GM04504 (cell line): ENCODE data around the gene DPP6.
"Not testable (repeated sequence)": the region's sequence is repeated elsewhere in the genome, so short reads cannot be mapped to it uniquely, and the experiment has no call there.

Experiments
- DNase-seq: peaks from one replicate; pipeline ENCODE4 v3.0.0-alpha.2; 2012; ENCODE audit warnings: low read depth

DPP6 gene

DNA sequence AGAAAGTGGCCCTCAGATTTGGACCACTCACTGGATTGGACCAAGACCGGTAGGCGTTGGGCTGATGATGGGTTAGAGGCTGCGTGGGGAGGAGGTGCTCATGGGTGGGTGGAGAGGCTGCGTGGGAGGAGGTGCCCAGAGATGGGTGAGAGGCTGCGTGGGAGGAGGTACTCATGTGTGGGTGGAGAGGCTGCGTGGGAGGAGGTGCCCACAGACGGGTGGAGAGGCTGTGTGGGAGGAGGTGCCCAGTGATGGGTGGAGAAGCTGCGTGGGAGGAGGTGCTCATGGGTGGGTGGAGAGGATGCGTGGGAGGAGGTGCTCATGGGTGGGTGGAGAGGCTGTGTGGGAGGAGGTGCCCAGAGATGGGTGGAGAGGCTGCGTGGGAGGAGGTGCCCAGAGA is 604.4 kb downstream of the DPP6 start:
- DNase-seq: no peak

DNA sequence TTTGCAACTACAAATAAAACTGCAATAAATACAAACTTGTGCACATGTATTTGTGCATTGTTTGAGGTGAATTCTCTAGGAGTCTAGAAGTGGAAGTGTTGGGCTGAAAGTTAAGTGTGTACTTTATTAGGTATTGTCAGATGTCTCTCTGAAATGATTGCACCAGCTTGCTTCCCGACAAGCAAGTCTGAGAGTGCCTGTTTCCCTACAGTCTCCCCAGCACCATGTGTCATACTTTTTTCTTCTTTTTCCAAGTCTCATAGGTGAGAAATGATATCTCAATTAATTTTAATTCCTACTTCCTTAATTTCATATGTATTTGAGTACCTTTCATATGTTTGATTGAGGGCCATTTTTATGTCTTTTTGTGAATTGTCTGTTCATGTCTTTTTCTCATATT is 614.6 kb downstream of the DPP6 start:
- DNase-seq: no peak

DNA sequence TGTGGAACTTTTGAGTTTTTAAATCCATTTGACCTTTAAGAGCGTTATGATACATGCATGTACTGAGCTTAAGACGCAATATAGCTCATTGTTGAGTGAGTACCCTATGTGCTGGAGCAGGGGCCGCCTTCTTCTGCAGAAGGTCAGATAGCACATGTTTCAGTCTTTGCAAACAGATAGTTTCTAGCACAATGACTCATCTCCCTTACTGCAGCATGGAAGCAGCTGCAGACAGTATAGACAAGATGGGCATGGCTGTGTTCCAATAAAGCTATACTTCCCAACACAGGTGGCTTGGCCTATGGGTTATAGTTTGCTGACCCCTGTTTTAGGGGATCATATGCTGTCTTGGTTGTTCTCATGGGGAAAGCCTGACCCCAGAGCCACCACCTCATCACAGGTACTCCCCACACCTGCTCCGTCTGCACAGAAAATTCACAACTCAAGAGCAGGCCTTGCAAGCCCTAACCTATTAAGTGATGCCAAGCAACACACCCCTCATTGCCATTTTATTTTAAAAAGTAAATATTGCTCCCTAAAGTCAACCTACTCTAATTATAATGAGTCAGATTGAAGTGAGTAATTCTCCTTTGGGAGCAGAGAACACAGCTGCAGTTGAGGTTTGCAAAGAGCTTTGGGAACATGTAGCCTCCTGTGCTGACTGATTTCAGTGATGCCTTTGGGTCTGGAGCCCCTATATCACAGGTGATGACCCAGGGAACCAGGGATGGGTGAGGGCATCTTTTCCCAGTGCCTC is 620.6 kb downstream of the DPP6 start:
- DNase-seq: no peak

DNA sequence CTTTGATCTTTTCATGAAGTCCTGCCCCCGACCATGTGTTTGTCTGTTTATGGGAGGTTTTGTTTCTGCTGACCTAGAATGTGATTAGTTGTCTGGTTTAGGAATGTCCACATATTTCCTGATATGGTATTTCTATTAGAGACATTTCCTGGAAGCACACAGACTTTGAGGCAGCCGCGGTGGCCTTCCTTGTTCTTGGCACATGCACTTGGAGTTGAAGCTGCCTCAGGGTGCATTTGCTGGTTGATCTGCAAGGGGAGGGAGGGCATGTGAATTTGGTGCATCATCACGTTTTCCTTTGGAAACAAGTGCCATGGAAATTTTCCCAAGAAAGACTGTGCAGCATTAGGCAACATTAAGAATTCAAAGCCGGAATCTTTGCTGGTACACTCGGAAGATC is 622.0 kb downstream of the DPP6 start:
- DNase-seq: no peak

DNA sequence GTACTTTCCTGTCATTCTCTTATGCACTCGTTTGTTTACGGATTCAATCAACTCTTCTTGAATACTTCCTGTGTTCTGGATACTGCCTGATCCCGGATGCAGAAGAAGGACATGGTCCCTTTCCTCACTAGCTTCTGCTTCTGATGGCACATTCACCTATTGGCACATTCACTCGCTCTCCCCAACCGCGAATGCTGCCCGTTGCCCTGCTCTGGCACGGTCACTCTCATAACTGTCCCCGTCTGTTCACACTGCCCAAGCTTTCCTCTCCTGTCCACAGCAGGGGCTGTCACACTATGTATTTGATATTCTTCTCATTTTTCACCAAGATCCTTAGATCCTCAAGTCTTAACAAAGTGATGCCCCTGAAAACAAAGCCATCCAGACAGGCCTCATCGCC is 623.4 kb downstream of the DPP6 start:
- no peak for DNase-seq

DNA sequence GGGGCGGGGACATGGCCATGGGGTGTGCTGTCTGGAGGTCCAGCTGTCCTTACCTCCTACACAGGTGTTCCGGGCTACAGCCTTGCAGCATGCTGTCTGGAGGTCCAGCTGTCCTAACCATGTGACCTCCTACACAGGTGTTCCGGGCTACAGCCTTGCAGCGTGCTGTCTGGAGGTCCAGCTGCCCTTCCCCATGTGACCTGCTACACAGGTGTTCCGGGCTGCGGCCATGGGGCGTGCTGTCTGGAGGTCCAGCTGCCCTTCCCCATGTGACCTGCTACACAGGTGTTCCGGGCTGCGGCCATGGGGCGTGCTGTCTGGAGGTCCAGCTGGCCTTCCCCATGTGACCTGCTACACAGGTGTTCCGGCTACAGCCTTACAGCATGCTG is 623.8 kb downstream of the DPP6 start:
- DNase-seq: not testable (repeated sequence)

GRCh38 chr7:154676422-154677073 is 624.4 kb downstream of the DPP6 start:
- DNase-seq: no peak

DNA sequence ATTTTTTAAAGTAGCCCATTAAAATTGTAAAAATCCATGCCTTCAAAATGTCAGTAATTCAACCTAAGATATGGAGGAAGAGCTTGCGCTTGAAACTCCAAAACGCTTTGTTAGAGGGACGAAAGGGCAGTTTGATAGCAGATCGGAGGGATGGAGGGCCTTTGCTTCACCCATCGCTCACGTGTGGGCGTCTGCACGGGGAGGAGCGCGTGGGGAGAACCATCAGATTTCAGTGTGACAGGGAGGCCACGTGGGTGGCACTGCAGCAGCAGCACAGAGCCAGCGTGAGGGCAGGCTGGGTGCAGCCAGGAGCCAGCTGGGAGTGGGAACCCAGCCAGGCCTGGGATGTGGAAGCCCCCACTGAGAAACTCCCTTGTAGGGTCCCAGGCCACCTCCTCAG is 625.3 kb downstream of the DPP6 start:
- DNase-seq: no peak

DNA sequence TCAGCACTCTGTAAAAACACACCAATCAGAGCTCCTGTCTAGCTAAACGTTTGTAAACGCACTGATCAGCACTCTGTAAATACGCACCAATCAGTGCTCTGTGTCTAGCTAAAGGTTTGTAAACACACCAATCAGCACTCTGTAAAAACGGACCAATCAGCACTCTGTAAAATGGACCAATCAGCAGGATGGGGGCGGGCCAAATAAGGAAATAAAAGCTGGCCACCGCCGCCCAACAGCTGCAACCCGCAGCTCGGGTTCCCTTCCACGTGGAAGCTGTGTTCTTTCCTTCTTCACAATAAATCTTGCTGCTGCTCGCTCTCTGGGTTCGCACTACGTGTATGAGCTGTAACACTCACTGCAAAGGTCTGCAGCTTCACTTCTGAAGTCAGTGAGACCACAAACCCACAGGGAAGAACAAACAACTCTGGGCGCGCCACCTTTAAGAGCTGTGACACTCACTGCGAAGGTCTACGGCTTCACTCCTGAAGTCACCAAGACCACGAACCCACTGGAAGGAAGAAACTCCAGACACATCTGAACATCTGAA is 625.9 kb downstream of the DPP6 start:
- not testable (repeated sequence) for DNase-seq

GRCh38 chr7:154679379-154680053 is 627.3 kb downstream of the DPP6 start:
- no peak for DNase-seq

GRCh38 chr7:154680894-154681659 is 628.9 kb downstream of the DPP6 start:
- DNase-seq: no peak

GRCh38 chr7:154682003-154682402 is 629.8 kb downstream of the DPP6 start:
- DNase-seq: no peak

GRCh38 chr7:154684666-154685563 is 632.7 kb downstream of the DPP6 start:
- no peak for DNase-seq

DNA sequence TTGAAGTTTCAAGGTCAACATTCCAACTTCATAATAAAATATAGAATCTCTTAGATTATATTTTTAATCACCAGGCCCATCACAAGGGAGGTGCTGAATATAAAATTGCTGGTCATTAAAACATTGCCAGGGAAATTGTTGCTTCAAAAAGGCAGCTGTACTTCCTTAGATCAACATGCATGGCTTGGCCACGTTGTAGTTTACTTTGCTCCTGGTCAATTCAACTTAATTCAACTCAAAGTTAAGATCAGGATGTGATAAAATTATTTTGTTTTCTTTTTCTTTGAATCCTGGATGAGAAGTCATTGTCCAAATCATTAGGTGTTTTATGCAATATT is 633.3 kb downstream of the DPP6 start:
- no peak for DNase-seq

DNA sequence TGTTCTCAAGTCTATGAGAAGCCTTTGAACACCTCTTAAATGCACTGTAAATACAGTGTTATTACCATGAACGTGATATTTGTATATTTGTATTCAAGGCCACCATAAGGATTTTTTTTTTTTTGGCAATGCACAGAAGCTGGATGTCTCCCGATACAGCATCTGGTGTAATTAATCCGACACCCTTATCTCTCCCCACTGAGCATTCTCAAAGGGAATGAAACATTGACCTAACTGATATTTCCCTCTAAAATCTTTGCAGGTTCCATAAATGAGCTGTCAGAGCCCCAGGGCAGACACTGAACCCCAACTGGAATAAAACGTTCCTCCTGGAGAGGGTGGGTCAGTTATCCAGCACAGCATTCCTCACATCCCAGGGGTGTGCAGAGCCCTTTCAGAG is 634.1 kb downstream of the DPP6 start:
- DNase-seq: no peak

GRCh38 chr7:154688952-154689351 is 636.8 kb downstream of the DPP6 start:
- no peak for DNase-seq

DNA sequence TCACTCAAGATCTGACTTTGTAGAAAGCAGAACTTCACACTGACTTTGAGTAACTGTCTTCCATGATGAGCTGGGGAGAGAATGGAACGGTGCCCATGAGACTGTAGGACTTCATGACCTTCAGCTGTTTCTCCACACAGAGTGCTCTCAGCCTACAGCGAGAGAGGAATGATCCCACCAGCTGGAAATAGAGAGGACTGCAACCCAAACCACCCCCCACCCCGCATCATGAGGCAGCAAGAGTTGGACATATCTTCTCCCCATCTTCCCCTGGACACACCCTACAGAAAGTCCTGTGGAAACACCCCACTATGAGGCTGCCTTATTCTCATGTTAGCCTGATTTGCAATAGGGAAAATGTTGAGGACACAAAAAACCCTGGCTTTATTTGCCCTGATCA is 638.2 kb downstream of the DPP6 start:
- DNase-seq: no peak

- DNase-seq: no peak
Observed at GRCh38 chr7:154693661-154694060, 641.5 kb downstream of the DPP6 start.

DNA sequence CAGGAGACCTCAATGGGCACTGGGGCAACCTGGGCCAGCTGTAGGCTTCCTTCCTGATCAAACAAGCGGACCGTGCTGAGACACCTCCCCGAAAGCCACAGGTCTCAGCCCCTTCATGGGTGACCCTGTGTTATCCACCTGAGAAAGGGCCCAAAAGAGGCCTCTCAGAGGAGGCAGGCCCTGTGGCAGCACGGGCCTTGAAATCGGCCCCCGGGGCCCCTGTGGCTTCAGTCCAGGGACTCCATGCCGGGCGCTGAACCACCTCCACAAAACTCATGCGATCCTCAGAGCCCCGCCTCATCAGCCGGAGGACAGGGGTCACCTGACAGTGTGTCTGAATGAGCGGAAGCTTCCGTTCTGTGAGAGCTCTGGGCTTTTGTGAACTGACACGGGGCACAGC is 643.6 kb downstream of the DPP6 start:
- no peak for DNase-seq

DNA sequence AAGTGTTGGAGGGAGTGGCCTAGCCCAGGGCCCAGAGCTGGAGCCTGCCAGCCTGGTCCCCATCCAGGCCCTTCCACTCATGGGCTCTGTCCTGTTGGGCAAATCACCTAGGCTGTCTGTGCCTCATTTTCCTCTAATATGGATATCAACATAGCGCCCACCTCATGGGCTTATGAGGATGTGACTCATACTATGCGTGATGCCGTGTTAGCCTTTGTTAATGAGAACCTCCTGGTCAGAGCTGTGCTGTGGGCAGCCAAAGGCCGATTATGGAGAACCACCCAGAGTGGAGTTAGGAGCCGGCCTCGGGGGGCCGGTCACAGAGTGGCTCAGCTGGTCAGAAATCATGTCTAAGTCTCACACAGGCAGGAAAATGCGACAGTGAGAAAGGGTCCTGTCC is 644.4 kb downstream of the DPP6 start:
- DNase-seq: no peak

GRCh38 chr7:154698726-154699291 is 646.6 kb downstream of the DPP6 start:
- DNase-seq: no peak
